Mucosa of descending colon (tissue), 3 donors: ENCODE measurements around the gene MBNL2. TPM values are rescaled to one million over a fixed set of nuclear protein-coding genes. Genes with fewer than 3 reads are reported as not detected.

Experiments used
- ATAC-seq: fragments of 200-7000 bp; cut with Tn5 transposase; one replicate; pipeline ENCODE4 v1.9.1; 2020; ENCODE audit warnings: mild to moderate bottlenecking, moderate library complexity
- DNase-seq, 3 donors: peaks; one replicate each; pipeline ENCODE4 v3.0.0-alpha.2; 2020
- H3K36me3 ChIP-seq: fragments of 200-600 bp; one replicate; pipeline ENCODE4 v1.8.0; 2021; ENCODE audit warnings: low read depth, mild to moderate bottlenecking
- H3K4me1 ChIP-seq: fragments of 200-600 bp; one replicate; pipeline ENCODE4 v1.8.0; 2021; ENCODE audit warnings: low read depth, mild to moderate bottlenecking
- H3K4me3 ChIP-seq: fragments of 200-600 bp; one replicate; pipeline ENCODE4 v1.8.0; 2021; ENCODE audit warnings: mild to moderate bottlenecking
- H3K9me3 ChIP-seq: fragments of 200-600 bp; one replicate; pipeline ENCODE4 v1.8.0; 2021; ENCODE audit warnings: mild to moderate bottlenecking
- CTCF ChIP-seq: fragments of 200-600 bp; IDR thresholded peaks from one replicate; pipeline ENCODE4 v1.8.0; 2022; ENCODE audit warnings: antibody characterized with exemption, mild to moderate bottlenecking
- intact Hi-C, 2 donors: fragments of 100-400 bp; cut with DNase I in 1 of 2; cut with micrococcal nuclease in 1 of 2; formaldehyde crosslinking; loops; one replicate each; pipeline versions ENCODE4 v1.11.0 to v1.11.1; 2022; cut with DNase I, micrococcal nuclease
- total RNA-seq, 3 donors: library from RNA; stranded (reverse); fragmentation: NEBNext Ultra II Directional in 2 of 3; extraction: Animal tissue kit (Norgen Biotek cat#: 25700) in 2 of 3; gene quantifications; one replicate each; pipeline versions ENCODE4 v1.2.1 to v1.2.4, GENCODE V29; 2021 to 2023
- donor health status: DM: no; HTN: no; CAD: no; lungs with moderate emphysema.
- donor health status: DM: no; HTN: no; CAD: no.
- donor health status: DM: no; HTN: yes; CAD: no.

The MBNL2 gene
- total RNA-seq, 3 donors from 2014 or later: 41.0 to 75.1 (median 47.2) TPM

GRCh38 chr13:97220151-97220900, 1.8 kb upstream of the MBNL2 start:
- TF ChIP-seq CTCF: no peak
- H3K9me3 ChIP-seq: no peaks in the 10 kb centered on the region
- intact Hi-C loops: loop anchor here (5.0 to 10.0 kb wide), 5 partner anchors 78 to 124 kb away; no protein-coding TSS in a partner anchor
- ATAC-seq (no peak), DNase-seq (no peak)
- H3K4me3 ChIP-seq: no peak overlapping the region
- no peaks in the 10 kb centered on the region for H3K36me3 ChIP-seq
- peaks cover 16% of the 10 kb centered on the region for H3K4me1 ChIP-seq

GRCh38 chr13:97221046-97221445, 1.1 kb upstream of the MBNL2 start:
- no peak for DNase-seq
- no peak for TF ChIP-seq CTCF
- Histone ChIP-seq H3K4me1 (peaks cover 23% of the 10 kb centered on the region), H3K9me3 (no peaks in the 10 kb centered on the region), H3K36me3 (no peaks in the 10 kb centered on the region), H3K4me3 (no peak overlapping the region)
- no peak for ATAC-seq
- intact Hi-C loops: loop anchor here (5.0 to 10.0 kb wide), 5 partner anchors 79 to 124 kb away; no protein-coding TSS in a partner anchor

GRCh38 chr13:97221466-97221865, 667 bp upstream of the MBNL2 start:
- Histone ChIP-seq H3K36me3 (no peaks in the 10 kb centered on the region), H3K4me3 (no peak overlapping the region), H3K4me1 (peaks cover 27% of the 10 kb centered on the region), H3K9me3 (no peaks in the 10 kb centered on the region)
- intact Hi-C loops: loop anchor here (5.0 to 10.0 kb wide), 5 partner anchors 79 to 123 kb away; no protein-coding TSS in a partner anchor
- no peak for DNase-seq
- TF ChIP-seq CTCF: no peak
- no peak for ATAC-seq

- TF ChIP-seq CTCF: no peak
- ATAC-seq (no peak), DNase-seq (no peak)
- no peaks in the 10 kb centered on the region for H3K9me3 ChIP-seq
- intact Hi-C loops: loop anchor here (5.0 to 10.0 kb wide), 5 partner anchors 81 to 122 kb away; no protein-coding TSS in a partner anchor
- H3K4me3 ChIP-seq: peak overlapping the region; percentile 20
- H3K4me1 ChIP-seq: peaks cover 37% of the 10 kb centered on the region
- no peaks in the 10 kb centered on the region for H3K36me3 ChIP-seq
Measured at GRCh38 chr13:97223037-97223710, 1.0 kb downstream of the MBNL2 start.

GRCh38 chr13:97223711-97224541, 1.8 kb downstream of the MBNL2 start:
- no peaks in the 10 kb centered on the region for H3K9me3 ChIP-seq
- peak; percentile 42 for ATAC-seq
- peaks cover 37% of the 10 kb centered on the region for H3K4me1 ChIP-seq
- DNase-seq: peak; percentile 59 to 68 (median 64)
- H3K36me3 ChIP-seq: no peaks in the 10 kb centered on the region
- H3K4me3 ChIP-seq: no peak overlapping the region
- intact Hi-C loops: loop anchor here (5.0 to 10.0 kb wide), 5 partner anchors 82 to 121 kb away; no protein-coding TSS in a partner anchor
- TF ChIP-seq CTCF: no peak
